ENCODE data around the gene MAD1L1.
"Not testable (repeated sequence)": the region's sequence is repeated elsewhere in the genome, so short reads cannot be mapped to it uniquely, and the experiment has no call there.

- TF ChIP-seq, protein P1, sequence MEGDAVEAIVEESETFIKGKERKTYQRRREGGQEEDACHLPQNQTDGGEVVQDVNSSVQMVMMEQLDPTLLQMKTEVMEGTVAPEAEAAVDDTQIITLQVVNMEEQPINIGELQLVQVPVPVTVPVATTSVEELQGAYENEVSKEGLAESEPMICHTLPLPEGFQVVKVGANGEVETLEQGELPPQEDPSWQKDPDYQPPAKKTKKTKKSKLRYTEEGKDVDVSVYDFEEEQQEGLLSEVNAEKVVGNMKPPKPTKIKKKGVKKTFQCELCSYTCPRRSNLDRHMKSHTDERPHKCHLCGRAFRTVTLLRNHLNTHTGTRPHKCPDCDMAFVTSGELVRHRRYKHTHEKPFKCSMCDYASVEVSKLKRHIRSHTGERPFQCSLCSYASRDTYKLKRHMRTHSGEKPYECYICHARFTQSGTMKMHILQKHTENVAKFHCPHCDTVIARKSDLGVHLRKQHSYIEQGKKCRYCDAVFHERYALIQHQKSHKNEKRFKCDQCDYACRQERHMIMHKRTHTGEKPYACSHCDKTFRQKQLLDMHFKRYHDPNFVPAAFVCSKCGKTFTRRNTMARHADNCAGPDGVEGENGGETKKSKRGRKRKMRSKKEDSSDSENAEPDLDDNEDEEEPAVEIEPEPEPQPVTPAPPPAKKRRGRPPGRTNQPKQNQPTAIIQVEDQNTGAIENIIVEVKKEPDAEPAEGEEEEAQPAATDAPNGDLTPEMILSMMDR (IDR thresholded peaks at IDR 0.05), result not testable (repeated sequence)
- TF ChIP-seq POLR2A (IDR thresholded peaks at IDR 0.05), result not testable (repeated sequence)
Measured at GRCh38 chr7:1815551-1816281, 417.0 kb downstream of the MAD1L1 start.
